22Rv1 (cell line): ENCODE measurements around the gene ZNF599.
"Not testable (repeated sequence)": the region's sequence is repeated elsewhere in the genome, so short reads cannot be mapped to it uniquely, and the experiment has no call there.

ENCODE experiments used
- H3K27ac ChIP-seq: fragments of 450-650 bp; 2 replicates; pipeline ENCODE4 v1.5.1; 2017
- CTCF ChIP-seq: fragments of 450-650 bp; IDR thresholded peaks from 2 replicates; pipeline ENCODE4 v1.5.1; 2017; ENCODE audit warnings: mild to moderate bottlenecking
- ZFX ChIP-seq: fragments of 450-650 bp; IDR thresholded peaks from 2 replicates; pipeline ENCODE4 v1.6.1; 2017; ENCODE audit warnings: antibody characterized with exemption, borderline replicate concordance

The ZNF599 gene

GRCh38 chr19:34772697-34773554 is at the start of gene ZNF599:
Gene ZNF599 (minus strand): TSS chr19:34773215. CDS start chr19:34772841, 374 bp downstream.
- no peak within 1 kb of the TSS; the same call in 1 of the 2 replicates for H3K27ac ChIP-seq

GRCh38 chr19:34818270-34818669 is 45.3 kb upstream of the ZNF599 start:
- H3K27ac ChIP-seq, result no peak overlapping the region
- TF ChIP-seq CTCF, result no peak
- TF ChIP-seq ZFX, result no peak

More at GRCh38 chr19:34772697-34773554, at the start of gene ZNF599:
- TF ChIP-seq CTCF (no peak), ZFX (no peak)

GRCh38 chr19:34816708-34817107 is 43.7 kb upstream of the ZNF599 start:
- TF ChIP-seq ZFX, result no peak
- TF ChIP-seq CTCF, result no peak
- H3K27ac ChIP-seq, result no peak overlapping the region

- TF ChIP-seq ZFX (no peak), CTCF (no peak)
- no peak overlapping the region for H3K27ac ChIP-seq
These were observed 35.6 kb upstream of the ZNF599 start for GRCh38 chr19:34808566-34808965.

- no peak for TF ChIP-seq ZFX
- H3K27ac ChIP-seq, result no peak overlapping the region
These were observed 34.2 kb upstream of the ZNF599 start for GRCh38 chr19:34806976-34807860.

- TF ChIP-seq CTCF, result no peak
- no peak for TF ChIP-seq ZFX
These were observed 31.1 kb upstream of the ZNF599 start for GRCh38 chr19:34804115-34804514.

GRCh38 chr19:34796953-34797352 is 23.9 kb upstream of the ZNF599 start:
- not testable (repeated sequence) for H3K27ac ChIP-seq

More at GRCh38 chr19:34804115-34804514, 31.1 kb upstream of the ZNF599 start:
- no peak overlapping the region for H3K27ac ChIP-seq
